ENCODE data around the gene SPPL3. TPM values are rescaled to one million over a fixed set of nuclear protein-coding genes. Genes with fewer than 3 reads are reported as not detected.

SPPL3 gene
- total RNA-seq, 2 donors from 2014 or later: 43.5 to 45.7 TPM

DNA sequence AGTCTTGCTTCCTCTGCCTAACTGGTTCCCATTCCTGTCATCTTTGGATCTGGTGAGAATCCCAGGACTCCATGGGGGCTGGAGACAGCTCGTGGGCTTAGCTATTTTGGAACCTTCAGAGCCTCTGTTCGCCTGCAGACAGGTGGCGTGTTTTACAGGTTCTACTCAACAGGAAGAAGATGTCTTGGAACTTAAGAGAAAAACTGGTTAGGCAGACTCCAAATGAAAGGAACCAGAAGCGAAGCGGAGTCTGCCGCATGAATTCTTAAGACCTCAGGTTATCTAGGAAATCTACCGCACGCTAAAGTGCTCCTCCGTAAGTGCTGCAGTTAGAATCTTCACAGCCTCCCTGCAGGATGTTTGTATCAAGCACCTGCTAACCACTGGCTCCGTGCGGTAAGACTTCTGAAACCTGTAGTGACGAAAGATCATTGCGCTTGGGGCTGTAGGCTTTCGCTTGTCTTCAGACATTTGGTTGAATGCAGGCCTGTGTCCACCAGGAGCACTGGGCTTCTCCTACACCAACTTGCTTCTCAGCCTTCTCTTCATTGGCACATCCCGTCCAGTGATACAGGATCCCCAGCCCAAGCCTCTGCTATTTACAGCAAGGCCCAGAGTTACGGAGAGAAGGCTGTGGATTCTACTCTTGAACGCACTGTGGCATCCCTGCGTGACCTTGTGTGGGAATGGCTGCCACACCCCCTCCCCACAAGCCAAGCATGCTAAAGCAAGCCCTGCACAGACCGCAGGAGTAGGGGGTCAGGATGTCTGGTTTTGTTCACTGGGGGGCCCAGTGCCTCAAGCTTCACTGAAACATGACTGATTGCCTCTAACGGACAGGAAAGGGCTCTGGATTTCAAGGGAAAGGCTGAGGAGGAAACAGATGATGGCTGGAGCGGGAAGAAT lies 143.6 kb downstream of the SPPL3 start:
- H3K4me1 Mint-ChIP-seq (ENCODE audit: low read depth): peaks cover 6% of the 10 kb centered on the region
- ATAC-seq (replicated peaks in 1 of 2): peak; percentile 70 to 72
- H3K27me3 Mint-ChIP-seq (ENCODE audit: low read depth): no peaks in the 10 kb centered on the region
- peak in 1 of 2 donors; percentile 40 for DNase-seq
- no peak overlapping the region for H3K27ac Mint-ChIP-seq
- H3K36me3 Mint-ChIP-seq (ENCODE audit: insufficient read depth in 2 of 2): peaks cover 0 to 5% of the 10 kb centered on the region in 2 donors
- peak overlapping the region; percentile 47 to 51 for H3K4me3 Mint-ChIP-seq
- no peaks in the 10 kb centered on the region for H3K9me3 Mint-ChIP-seq

DNA sequence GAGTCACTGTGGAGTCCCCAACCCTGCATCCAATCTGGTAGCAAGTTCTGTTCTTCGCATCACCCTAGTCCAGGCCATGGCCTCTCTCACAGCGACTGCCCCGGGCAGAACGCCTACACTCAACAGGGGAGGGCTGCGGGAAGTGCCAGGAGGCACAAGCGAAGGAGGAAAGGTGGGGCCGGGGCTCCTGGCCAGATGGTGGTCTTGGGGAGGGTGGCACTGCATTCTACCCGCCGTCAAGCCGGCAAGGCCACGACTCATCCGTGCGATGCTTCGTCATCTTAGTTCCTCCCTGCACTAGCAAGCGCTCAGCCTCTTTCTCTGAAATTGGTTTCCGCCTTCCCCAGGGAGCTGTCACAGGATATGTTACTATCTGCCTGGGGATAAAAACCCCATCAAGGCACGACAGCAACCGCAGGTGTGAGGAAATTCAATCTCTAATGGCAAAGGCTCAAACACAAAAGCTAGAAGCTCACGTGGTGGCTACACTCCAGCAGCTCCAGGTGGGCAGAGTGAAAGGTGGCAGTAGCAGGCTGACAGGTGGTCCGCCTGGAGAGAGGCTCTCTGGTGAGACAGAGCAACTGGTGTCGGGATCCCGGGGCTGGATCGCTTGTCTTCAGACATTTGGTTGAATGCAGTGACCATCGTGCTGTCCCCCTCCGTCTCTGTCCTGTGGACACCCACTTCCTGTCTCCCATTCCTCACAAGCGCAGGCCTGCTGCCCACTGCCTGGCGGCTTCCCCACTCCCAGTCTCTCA lies 144.4 kb downstream of the SPPL3 start:
- no peaks in the 10 kb centered on the region for H3K27me3 Mint-ChIP-seq (ENCODE audit: low read depth)
- peak overlapping the region; percentile 6 to 47 for H3K4me3 Mint-ChIP-seq
- DNase-seq: no peak
- peaks cover 3 to 8% of the 10 kb centered on the region in 2 donors for H3K36me3 Mint-ChIP-seq (ENCODE audit: insufficient read depth in 2 of 2)
- peak in 1 of 2 donors; percentile 26 for ATAC-seq (replicated peaks in 1 of 2)
- peaks cover 14% of the 10 kb centered on the region for H3K4me1 Mint-ChIP-seq (ENCODE audit: low read depth)
- H3K27ac Mint-ChIP-seq: no peak overlapping the region
- H3K9me3 Mint-ChIP-seq: peaks cover 5% of the 10 kb centered on the region in 2 donors

DNA sequence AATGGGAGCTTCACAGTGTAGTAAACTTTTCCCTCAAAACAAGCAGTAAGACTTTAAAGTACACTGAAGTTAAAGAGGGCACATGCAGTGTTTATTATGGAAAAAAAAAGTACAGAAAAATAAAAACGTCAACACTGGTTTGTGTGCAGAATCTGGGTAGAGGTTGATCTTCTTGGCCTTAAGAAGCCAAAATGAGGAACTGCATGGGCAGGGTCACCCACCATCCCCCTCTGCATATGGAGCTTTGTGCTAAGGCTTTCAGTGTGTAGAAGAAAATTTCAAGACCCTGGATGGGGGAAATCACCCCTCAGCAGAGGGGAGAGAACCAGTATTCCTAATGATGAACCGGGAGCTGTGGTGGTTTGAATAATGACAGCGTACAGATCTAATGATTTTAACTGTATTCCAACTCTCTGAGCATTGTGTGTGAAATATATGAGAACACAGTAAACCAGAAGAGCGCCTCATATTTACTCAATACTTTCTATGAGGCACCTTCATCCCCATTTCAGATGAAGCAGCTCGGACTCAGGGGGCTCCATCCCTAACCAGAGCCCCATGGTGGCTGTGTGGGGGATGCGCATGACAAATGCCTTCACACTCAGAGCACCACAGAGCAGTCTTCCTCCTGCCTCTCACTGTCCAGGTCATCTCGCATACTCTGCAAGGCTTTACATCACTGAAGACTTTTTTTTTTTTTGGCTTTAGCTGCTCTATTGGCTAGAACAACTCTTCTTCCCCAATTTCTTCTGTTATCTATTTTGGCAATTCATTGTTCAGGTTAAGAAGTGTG lies 145.2 kb downstream of the SPPL3 start:
- ATAC-seq (replicated peaks in 1 of 2) (no peak), DNase-seq (no peak)
- Mint-ChIP-seq H3K4me3 (no peak overlapping the region), H3K27me3 (ENCODE audit: low read depth) (no peaks in the 10 kb centered on the region), H3K4me1 (ENCODE audit: low read depth) (peaks cover 15% of the 10 kb centered on the region), H3K36me3 (ENCODE audit: insufficient read depth in 2 of 2) (peaks cover 3 to 8% of the 10 kb centered on the region in 2 donors), H3K9me3 (peaks cover 5% of the 10 kb centered on the region in 2 donors), H3K27ac (no peak overlapping the region)

DNA sequence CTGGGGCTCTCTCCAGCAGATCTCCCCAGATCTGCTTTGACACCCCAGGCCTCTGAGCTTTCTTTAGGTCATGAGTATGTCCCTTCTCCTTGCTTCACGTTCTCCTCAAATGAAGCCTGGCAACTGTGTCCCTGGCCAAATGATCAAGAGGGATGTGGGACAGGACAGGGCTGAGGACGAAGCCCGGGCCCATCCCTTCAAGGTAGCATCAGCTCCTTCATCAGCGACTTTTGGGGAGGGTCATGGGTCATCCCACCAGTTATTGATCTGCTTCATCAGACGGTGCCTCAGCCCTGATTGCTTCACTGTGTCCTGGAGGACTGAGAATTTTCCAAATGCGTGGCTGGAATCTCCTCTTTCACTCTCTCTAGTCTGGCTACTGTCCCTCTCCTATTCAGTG lies 146.2 kb downstream of the SPPL3 start:
- peaks cover 4 to 8% of the 10 kb centered on the region in 2 donors for H3K36me3 Mint-ChIP-seq (ENCODE audit: insufficient read depth in 2 of 2)
- H3K27me3 Mint-ChIP-seq (ENCODE audit: low read depth): no peaks in the 10 kb centered on the region
- H3K4me3 Mint-ChIP-seq: no peak overlapping the region
- H3K9me3 Mint-ChIP-seq: peaks cover 6% of the 10 kb centered on the region in 2 donors
- ATAC-seq (replicated peaks in 1 of 2) (no peak), DNase-seq (no peak)
- no peak overlapping the region for H3K27ac Mint-ChIP-seq
- H3K4me1 Mint-ChIP-seq (ENCODE audit: low read depth): peaks cover 20% of the 10 kb centered on the region

DNA sequence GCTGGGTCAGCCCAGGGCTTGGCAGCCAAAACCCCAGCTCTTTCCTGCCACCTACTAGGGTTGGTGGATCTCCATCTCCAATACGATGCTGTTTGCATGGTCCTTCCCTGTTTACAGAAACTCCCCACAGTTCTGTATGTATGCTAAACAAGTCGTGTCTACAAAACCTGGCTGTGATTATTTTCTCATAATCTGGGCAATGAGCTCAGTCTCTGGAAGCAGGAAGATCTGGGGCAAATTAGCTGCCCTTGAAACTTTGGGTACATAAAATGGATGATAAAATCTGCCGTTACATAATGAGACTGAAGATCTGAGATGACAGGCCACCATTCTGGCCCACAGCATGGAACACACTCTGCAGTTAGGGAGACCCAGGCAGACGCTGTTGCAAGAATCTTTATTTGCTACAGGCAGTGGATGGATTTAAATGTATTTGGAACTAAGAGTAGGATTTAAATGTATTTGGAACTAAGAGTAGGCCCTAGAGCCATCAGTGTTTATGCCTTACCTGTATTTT lies 146.9 kb downstream of the SPPL3 start:
- ATAC-seq (replicated peaks in 1 of 2): no peak
- no peak overlapping the region for H3K27ac Mint-ChIP-seq

DNA sequence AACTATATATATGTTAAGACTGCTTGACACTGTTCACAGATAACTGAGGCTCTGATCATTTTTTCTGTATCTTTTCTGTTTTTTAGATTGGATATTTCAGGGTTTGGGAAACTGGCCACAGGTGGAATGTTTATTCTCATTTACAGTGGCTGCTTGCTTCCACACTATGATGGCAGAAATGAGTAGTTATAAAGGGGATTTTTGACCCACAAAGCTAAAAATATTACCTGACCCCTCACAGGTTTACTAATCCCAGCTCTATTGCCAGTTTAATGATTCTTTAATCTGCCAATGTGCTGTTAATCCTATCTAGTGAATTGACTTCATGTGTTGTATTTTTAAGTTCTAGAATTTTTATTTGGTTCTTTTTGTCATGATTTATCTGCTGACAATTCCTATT lies 148.9 kb downstream of the SPPL3 start:
- peaks cover 4 to 8% of the 10 kb centered on the region in 2 donors for H3K36me3 Mint-ChIP-seq (ENCODE audit: insufficient read depth in 2 of 2)
- ATAC-seq (replicated peaks in 1 of 2): no peak

More for the DNA sequence above, 146.9 kb downstream of the SPPL3 start:
- Mint-ChIP-seq H3K4me1 (ENCODE audit: low read depth) (peaks cover 20% of the 10 kb centered on the region), H3K4me3 (no peak overlapping the region), H3K9me3 (peaks cover 6% of the 10 kb centered on the region in 2 donors), H3K36me3 (ENCODE audit: insufficient read depth in 2 of 2) (peaks cover 4 to 8% of the 10 kb centered on the region in 2 donors), H3K27me3 (ENCODE audit: low read depth) (no peaks in the 10 kb centered on the region)
- no peak for DNase-seq

DNA sequence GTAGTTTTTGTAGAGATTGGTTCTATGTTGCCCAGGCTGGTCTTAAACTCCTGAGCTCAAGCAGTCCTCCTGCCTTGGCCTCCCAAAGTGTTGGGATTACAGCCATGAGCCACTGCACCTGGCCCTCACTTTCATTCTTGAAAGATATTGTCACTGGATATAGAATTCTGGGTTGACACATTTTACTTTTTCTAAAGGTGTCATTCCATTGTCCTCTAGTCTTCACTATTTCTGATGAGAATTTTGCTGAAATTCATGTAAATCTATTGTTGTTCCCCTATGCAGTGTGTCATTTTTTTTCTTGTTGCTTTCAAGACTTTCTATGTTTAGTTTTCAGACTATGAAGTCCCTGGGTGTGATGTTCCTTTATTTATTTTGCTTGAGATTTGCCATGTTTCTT lies 149.4 kb downstream of the SPPL3 start:
- Mint-ChIP-seq H3K4me1 (ENCODE audit: low read depth) (peaks cover 20% of the 10 kb centered on the region), H3K4me3 (no peak overlapping the region), H3K36me3 (ENCODE audit: insufficient read depth in 2 of 2) (peaks cover 4 to 8% of the 10 kb centered on the region in 2 donors), H3K27ac (peak overlapping the region; percentile 59), H3K27me3 (ENCODE audit: low read depth) (no peaks in the 10 kb centered on the region), H3K9me3 (peaks cover 6% of the 10 kb centered on the region in 2 donors)
- DNase-seq: no peak
- ATAC-seq (replicated peaks in 1 of 2): no peak

More for the DNA sequence above, 148.9 kb downstream of the SPPL3 start:
- H3K9me3 Mint-ChIP-seq: peaks cover 6% of the 10 kb centered on the region in 2 donors
- no peaks in the 10 kb centered on the region for H3K27me3 Mint-ChIP-seq (ENCODE audit: low read depth)
- DNase-seq: no peak
- H3K27ac Mint-ChIP-seq: peak overlapping the region; percentile 59
- peaks cover 20% of the 10 kb centered on the region for H3K4me1 Mint-ChIP-seq (ENCODE audit: low read depth)
- H3K4me3 Mint-ChIP-seq: no peak overlapping the region

DNA sequence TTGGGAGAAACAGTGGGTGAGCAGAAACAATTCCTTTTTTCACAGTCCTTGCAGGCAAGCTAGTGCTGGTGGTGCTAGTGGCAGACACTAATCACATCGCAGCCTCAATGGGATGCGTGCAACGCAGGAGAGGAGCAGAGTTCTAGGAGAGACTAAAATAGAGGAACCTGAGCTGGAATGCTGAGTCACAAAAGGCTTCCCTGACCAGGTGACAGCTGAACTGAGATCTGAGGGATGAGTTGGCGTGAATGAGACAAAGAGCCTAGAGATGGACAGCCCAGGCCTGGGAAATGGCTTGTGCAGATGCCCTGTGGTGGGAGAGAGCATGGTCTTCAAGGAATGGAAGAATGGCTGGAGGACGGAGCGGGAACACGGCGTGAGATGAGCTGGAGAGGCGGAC lies 152.8 kb downstream of the SPPL3 start:
- ATAC-seq (replicated peaks in 1 of 2): no peak
- peaks cover 16% of the 10 kb centered on the region for H3K4me1 Mint-ChIP-seq (ENCODE audit: low read depth)
- H3K4me3 Mint-ChIP-seq: no peak overlapping the region
- peaks cover 6% of the 10 kb centered on the region in 2 donors for H3K9me3 Mint-ChIP-seq
- DNase-seq: no peak
- H3K27me3 Mint-ChIP-seq (ENCODE audit: low read depth): no peaks in the 10 kb centered on the region
- H3K36me3 Mint-ChIP-seq (ENCODE audit: insufficient read depth in 2 of 2): peaks cover 4 to 8% of the 10 kb centered on the region in 2 donors
- H3K27ac Mint-ChIP-seq: no peak overlapping the region

DNA sequence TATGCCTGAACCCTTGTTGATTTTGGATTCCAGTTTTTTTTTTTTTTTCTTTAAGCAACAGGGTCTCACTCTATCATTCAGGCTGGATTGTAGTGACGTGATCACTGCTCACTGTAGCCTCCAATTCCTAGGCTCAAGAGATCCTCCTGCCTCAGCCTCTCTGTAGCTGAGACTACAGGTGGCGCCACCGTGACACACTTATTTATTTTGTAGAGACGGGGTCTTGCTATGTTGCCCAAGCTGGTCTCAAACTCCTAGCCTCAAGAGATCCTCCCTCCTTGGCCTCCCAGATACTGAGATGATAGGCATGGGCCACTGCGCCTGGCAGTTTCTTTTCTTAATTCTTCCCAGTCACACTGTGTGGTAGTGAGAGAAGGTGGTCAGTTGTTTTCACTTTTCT lies 153.4 kb downstream of the SPPL3 start:
- Mint-ChIP-seq H3K9me3 (peaks cover 6% of the 10 kb centered on the region in 2 donors), H3K4me1 (ENCODE audit: low read depth) (peaks cover 16% of the 10 kb centered on the region), H3K4me3 (no peak overlapping the region), H3K27ac (no peak overlapping the region), H3K36me3 (ENCODE audit: insufficient read depth in 2 of 2) (peaks cover 4 to 8% of the 10 kb centered on the region in 2 donors), H3K27me3 (ENCODE audit: low read depth) (no peaks in the 10 kb centered on the region)
- no peak for ATAC-seq (replicated peaks in 1 of 2)
- DNase-seq: no peak

DNA sequence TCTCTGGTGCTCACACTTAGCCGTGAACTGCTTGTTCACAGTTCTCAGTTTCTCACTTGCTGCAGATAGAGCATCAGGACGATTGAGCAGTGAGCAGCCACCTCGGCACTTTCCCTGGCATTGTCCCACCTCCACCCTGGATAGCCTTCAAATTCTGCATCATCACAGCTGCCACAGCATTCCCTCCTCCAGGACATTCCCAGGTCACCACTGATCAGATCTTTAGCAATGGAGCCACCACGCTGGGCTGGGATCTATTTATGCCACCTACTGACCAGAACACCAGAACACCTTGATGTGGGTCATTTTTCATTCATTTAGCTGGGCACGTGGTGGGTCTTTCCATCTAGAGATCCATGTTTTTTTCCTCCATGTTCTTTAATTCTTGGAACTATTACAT lies 154.9 kb downstream of the SPPL3 start:
- Mint-ChIP-seq H3K27me3 (ENCODE audit: low read depth) (no peaks in the 10 kb centered on the region), H3K4me1 (ENCODE audit: low read depth) (peaks cover 6% of the 10 kb centered on the region), H3K4me3 (no peak overlapping the region), H3K27ac (no peak overlapping the region), H3K9me3 (peaks cover 1 to 2% of the 10 kb centered on the region in 2 donors), H3K36me3 (ENCODE audit: insufficient read depth in 2 of 2) (peaks cover 0 to 1% of the 10 kb centered on the region in 2 donors)
- DNase-seq (no peak), ATAC-seq (replicated peaks in 1 of 2) (no peak)

DNA sequence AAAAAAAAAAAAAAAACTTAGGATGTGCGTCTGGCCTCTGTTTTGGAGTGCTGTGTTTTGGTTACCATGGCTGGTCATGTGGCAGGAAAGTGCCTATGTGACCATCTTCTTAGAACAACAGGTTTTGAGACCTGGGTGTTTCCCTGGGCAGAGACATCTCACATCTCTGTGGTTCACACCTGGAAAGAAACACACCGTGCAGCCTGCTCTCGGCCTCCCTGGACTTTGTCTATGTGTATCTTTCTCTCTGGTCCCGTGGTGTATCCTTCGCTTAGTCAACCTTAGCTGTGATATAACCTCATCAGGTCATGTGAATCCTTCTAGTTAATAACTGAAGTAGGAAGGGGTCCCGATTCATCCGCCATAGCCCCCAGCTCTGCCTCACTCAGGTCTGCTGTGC lies 155.9 kb downstream of the SPPL3 start:
- ATAC-seq (replicated peaks in 1 of 2): peak in 1 of 2 donors; percentile 22
- H3K27me3 Mint-ChIP-seq (ENCODE audit: low read depth): no peaks in the 10 kb centered on the region

DNA sequence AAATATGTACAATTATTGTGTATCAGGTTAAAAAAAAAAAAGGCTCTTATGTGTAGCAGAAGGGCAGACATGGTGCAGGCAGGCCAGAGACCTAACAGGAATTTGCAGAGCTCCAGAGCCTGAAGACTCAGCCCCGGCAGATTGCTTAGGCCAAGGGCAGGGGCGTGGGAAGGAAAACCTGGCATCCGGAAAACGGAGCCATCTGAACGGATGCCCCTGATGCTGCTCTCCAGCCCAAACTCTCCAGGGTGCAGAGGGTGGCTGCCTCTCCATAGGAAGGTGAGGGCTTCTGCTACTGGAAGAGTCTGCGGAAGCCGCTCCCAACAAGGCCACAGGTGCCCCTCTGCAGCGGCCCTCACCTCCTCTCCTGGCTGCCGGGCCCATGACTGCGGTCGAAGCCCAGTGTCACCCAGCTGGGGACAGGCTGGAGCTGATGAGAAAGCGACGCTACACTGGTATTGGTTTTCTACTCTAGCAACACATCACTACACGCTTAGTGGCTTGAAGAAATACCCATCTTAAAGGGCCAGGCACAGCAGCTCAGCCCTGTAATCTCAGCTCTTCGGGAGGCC lies 159.2 kb downstream of the SPPL3 start:
- Mint-ChIP-seq H3K9me3 (no peaks in the 10 kb centered on the region), H3K4me1 (ENCODE audit: low read depth) (no peaks in the 10 kb centered on the region), H3K27me3 (ENCODE audit: low read depth) (no peaks in the 10 kb centered on the region), H3K27ac (no peak overlapping the region), H3K4me3 (no peak overlapping the region), H3K36me3 (ENCODE audit: insufficient read depth in 2 of 2) (no peaks in the 10 kb centered on the region)
- ATAC-seq (replicated peaks in 1 of 2) (no peak), DNase-seq (no peak)

More for the DNA sequence above, 155.9 kb downstream of the SPPL3 start:
- Mint-ChIP-seq H3K4me1 (ENCODE audit: low read depth) (no peaks in the 10 kb centered on the region), H3K4me3 (no peak overlapping the region), H3K27ac (no peak overlapping the region), H3K9me3 (no peaks in the 10 kb centered on the region), H3K36me3 (ENCODE audit: insufficient read depth in 2 of 2) (no peaks in the 10 kb centered on the region)
- DNase-seq: no peak

Data from activated T-cell treated with anti-CD3 and anti-CD28 coated beads, Interleukin-2, amount 50 U/mL, for 72 hours (primary cell).